Smooth muscle cell of the brain vasculature (primary cell): ENCODE results near the gene TBXAS1.

Experiments used
- DNase-seq: peaks from one replicate; pipeline ENCODE4 v3.0.0-alpha.2; 2012; ENCODE audit warnings: low read depth, low spot score

Gene TBXAS1

GRCh38 chr7:140000666-140001268 lies 171.7 kb downstream of the TBXAS1 start:
- no peak for DNase-seq

GRCh38 chr7:140003913-140004382 lies 174.9 kb downstream of the TBXAS1 start:
- no peak for DNase-seq

- no peak for DNase-seq
Observed at GRCh38 chr7:140004672-140005071, 175.6 kb downstream of the TBXAS1 start.

- DNase-seq: no peak
Observed at GRCh38 chr7:140005341-140005740, 176.3 kb downstream of the TBXAS1 start.

- no peak for DNase-seq
Observed at GRCh38 chr7:140005754-140006503, 176.9 kb downstream of the TBXAS1 start.

GRCh38 chr7:140006600-140006999 lies 177.5 kb downstream of the TBXAS1 start:
- DNase-seq: no peak

GRCh38 chr7:140007051-140007690 lies 178.1 kb downstream of the TBXAS1 start:
- no peak for DNase-seq

GRCh38 chr7:140008755-140009610 lies 179.9 kb downstream of the TBXAS1 start:
- DNase-seq: no peak

- DNase-seq: no peak
Observed at GRCh38 chr7:140009735-140010134, 180.7 kb downstream of the TBXAS1 start.

- DNase-seq: no peak
Observed at GRCh38 chr7:140010194-140010895, 181.3 kb downstream of the TBXAS1 start.

GRCh38 chr7:140013676-140014075 lies 184.6 kb downstream of the TBXAS1 start:
- no peak for DNase-seq

- no peak for DNase-seq
Observed at GRCh38 chr7:140014123-140014522, 185.1 kb downstream of the TBXAS1 start.

- DNase-seq: no peak
Observed at GRCh38 chr7:140015471-140015970, 186.5 kb downstream of the TBXAS1 start.

- no peak for DNase-seq
Observed at GRCh38 chr7:140016540-140016939, 187.5 kb downstream of the TBXAS1 start.

- DNase-seq: no peak
Observed at GRCh38 chr7:140017034-140017433, 188.0 kb downstream of the TBXAS1 start.

- no peak for DNase-seq
Observed at GRCh38 chr7:140017543-140017942, 188.5 kb downstream of the TBXAS1 start.

GRCh38 chr7:140018125-140019043 lies 189.3 kb downstream of the TBXAS1 start:
- DNase-seq: no peak

GRCh38 chr7:140019172-140019571 lies 190.1 kb downstream of the TBXAS1 start:
- DNase-seq: no peak

GRCh38 chr7:140019606-140020005 lies 190.5 kb downstream of the TBXAS1 start:
- DNase-seq: no peak

GRCh38 chr7:140021603-140022002 lies 192.5 kb downstream of the TBXAS1 start:
- DNase-seq: no peak
